ENCODE data around the gene CPSF3. TPM values are rescaled to one million over a fixed set of nuclear protein-coding genes. Genes with fewer than 3 reads are reported as not detected.

The CPSF3 gene
- total and polyA plus RNA-seq, 2 of the 13 experiments (the other 11 are each of a cell fraction or from before 2014, with no cell fraction given), result 19.8 to 93.0 TPM

DNA sequence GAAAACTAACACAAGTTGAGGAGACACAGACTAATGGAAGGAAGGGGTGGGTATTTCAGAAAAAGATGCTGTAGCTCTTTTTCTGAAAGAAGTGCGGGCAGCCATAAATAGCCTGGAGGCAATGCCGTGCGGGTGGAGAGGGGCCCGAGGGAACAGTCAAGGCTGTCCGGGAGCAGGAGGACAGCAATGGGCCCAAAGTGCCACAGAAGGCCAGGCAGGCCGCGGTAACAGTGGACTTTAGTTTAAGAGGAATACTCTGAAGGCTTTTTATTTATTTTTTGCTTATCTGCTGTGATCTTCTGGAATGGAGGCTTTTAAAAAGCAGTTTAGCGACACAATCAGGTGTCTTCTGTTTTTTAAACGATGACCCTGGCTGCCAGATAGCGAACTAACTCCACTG is 3.0 kb upstream of the CPSF3 start (continued):
- TF ChIP-seq, protein P1, sequence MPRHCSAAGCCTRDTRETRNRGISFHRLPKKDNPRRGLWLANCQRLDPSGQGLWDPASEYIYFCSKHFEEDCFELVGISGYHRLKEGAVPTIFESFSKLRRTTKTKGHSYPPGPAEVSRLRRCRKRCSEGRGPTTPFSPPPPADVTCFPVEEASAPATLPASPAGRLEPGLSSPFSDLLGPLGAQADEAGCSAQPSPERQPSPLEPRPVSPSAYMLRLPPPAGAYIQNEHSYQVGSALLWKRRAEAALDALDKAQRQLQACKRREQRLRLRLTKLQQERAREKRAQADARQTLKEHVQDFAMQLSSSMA (CRISPR knock-in tag; IDR thresholded peaks at IDR 0.05), result no peak
- TF ChIP-seq, protein P2, sequence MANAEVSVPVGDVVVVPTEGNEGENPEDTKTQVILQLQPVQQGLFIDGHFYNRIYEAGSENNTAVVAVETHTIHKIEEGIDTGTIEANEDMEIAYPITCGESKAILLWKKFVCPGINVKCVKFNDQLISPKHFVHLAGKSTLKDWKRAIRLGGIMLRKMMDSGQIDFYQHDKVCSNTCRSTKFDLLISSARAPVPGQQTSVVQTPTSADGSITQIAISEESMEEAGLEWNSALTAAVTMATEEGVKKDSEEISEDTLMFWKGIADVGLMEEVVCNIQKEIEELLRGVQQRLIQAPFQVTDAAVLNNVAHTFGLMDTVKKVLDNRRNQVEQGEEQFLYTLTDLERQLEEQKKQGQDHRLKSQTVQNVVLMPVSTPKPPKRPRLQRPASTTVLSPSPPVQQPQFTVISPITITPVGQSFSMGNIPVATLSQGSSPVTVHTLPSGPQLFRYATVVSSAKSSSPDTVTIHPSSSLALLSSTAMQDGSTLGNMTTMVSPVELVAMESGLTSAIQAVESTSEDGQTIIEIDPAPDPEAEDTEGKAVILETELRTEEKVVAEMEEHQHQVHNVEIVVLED (CRISPR knock-in tag; IDR thresholded peaks at IDR 0.05; ENCODE audit: borderline replicate concordance), result peak; percentile 19; the same call in 1 of the 2 replicates
- TF ChIP-seq ZNF235 (CRISPR knock-in tag; IDR thresholded peaks at IDR 0.05; ENCODE audit: borderline replicate concordance) (no peak), HNF1B (CRISPR knock-in tag; IDR thresholded peaks at IDR 0.05) (no peak), HBP1 (CRISPR knock-in tag; IDR thresholded peaks at IDR 0.05; ENCODE audit: low read depth) (no peak), HOXA7 (CRISPR knock-in tag; IDR thresholded peaks at IDR 0.05) (no peak), SNAPC2 (CRISPR knock-in tag; IDR thresholded peaks at IDR 0.05) (no peak), SATB2 (CRISPR knock-in tag; IDR thresholded peaks at IDR 0.05) (no peak), ZNF770 (CRISPR knock-in tag; IDR thresholded peaks at IDR 0.05) (0 out of 2 replicates have a peak, but pooled peaks have one; percentile 22), ZNF792 (CRISPR knock-in tag; IDR thresholded peaks at IDR 0.05) (no peak), RFXANK (CRISPR knock-in tag; IDR thresholded peaks at IDR 0.05) (no peak), ZNF839 (CRISPR knock-in tag; IDR thresholded peaks at IDR 0.05; ENCODE audit: borderline replicate concordance) (no peak), SMYD3 (CRISPR knock-in tag; IDR thresholded peaks at IDR 0.05) (no peak), ZNF280B (CRISPR knock-in tag; IDR thresholded peaks at IDR 0.05; ENCODE audit: borderline replicate concordance) (no peak), NRL (CRISPR knock-in tag; IDR thresholded peaks at IDR 0.05; ENCODE audit: borderline replicate concordance) (no peak), KLF12 (CRISPR knock-in tag; IDR thresholded peaks at IDR 0.05; ENCODE audit: borderline replicate concordance) (no peak), JDP2 (CRISPR knock-in tag; IDR thresholded peaks at IDR 0.05; ENCODE audit: borderline replicate concordance) (no peak), BRF2 (CRISPR knock-in tag; IDR thresholded peaks at IDR 0.05) (no peak), RFX1 (IDR thresholded peaks at IDR 0.05) (no peak), POLR2AphosphoS2 (IDR thresholded peaks at IDR 0.05; ENCODE audit: low read depth, low read length) (no peak), ZNF782 (CRISPR knock-in tag; IDR thresholded peaks at IDR 0.05; ENCODE audit: borderline replicate concordance) (no peak)
